SIG-M5 treated with dmso at 0.1 percent for 504 hours (cell line): ENCODE data around the gene POM121.
"Not testable (repeated sequence)": the region's sequence is repeated elsewhere in the genome, so short reads cannot be mapped to it uniquely, and the experiment has no call there.

Source experiments
- DNase-seq: peaks from one replicate; lab custom pipeline; 2025; ENCODE audit not compliant: unreplicated experiment; lab: John Stamatoyannopoulos, UW

The POM121 gene

DNA sequence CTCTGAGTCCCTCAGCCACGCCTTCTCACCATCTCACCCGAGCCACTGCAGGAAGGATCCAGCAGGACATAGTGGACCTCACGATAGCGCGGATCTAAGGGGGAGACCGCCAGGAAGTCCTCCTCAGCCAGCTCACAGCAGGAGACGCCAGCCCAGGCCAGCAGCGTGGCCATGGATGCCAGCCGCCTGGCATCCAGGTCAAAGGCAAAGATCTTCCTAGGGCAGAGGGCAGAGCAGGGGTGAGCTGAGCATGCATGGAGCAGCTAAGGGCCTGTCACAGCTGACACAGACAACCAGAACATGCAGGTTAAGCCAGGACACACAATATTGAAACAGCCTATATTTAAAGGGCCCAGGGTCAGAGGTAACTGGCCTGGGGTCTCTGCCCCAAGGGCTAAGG, 24.4 kb downstream of the POM121 start:
- not testable (repeated sequence) for DNase-seq

- not testable (repeated sequence) for DNase-seq
Measured at GRCh38 chr7:72949686-72950085, 24.8 kb downstream of the POM121 start.

- not testable (repeated sequence) for DNase-seq
Measured at GRCh38 chr7:72950432-72950831, 25.5 kb downstream of the POM121 start.

DNA sequence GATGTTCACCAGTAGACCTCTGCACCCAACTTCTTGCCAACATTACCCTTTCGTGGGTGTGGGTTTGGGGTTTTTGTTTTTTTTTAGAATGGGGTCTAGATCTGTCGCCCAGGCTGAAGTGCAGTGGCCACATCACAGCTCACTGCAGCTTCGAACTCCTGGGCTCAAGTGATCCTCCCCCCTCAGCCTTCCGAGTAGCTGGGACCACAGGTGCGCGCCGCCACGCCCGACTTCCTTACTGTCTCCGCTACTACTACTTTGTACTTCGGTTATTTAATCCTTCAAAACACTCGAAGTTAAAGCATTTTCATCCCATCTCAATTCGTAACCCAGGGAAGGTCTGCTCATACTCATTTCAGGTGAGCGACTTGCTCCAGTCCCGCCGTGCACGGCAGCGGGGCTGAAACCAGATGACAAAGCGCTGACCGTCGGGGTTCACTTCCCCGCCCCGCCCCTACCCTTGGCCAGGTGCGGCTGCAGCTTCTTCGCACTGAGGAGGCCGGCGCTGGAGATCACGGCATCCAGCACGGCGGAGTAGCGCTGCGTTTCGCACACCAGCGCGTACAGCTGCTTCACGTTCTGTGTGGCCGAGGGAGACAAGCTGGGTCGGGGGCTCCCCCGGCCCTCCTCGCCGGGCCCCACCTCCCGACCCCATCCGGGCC, 29.1 kb downstream of the POM121 start:
- not testable (repeated sequence) for DNase-seq

DNA sequence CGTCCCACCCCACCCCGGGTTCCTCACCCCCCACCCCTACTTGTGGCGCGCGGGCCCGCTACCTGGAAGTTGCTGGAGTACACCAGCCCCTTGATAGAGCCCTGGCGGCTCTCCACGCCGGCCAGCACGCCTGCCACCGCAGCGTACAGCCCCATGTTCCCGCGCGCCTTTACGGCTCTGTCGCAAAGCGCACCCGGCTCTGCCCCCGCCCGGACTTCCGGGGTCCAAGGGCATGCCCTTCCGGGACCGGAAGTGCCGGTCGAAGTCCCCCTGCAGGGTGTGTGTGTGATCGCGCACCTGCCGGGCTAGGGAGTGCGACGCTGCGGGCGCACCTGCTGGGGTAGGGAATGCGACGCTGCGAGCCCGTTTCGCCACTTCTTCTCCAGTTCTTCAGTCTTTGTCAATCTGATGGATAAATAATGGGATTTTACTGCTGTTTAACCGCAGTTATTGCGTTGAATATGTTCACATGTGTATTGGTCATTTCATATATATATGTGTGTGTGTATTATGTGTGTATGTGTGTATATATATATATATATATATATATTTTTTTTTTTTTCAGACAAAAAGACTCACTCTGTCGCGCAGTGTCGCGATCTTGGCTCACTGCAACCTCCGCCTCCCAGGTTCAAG, 29.8 kb downstream of the POM121 start:
- not testable (repeated sequence) for DNase-seq

DNA sequence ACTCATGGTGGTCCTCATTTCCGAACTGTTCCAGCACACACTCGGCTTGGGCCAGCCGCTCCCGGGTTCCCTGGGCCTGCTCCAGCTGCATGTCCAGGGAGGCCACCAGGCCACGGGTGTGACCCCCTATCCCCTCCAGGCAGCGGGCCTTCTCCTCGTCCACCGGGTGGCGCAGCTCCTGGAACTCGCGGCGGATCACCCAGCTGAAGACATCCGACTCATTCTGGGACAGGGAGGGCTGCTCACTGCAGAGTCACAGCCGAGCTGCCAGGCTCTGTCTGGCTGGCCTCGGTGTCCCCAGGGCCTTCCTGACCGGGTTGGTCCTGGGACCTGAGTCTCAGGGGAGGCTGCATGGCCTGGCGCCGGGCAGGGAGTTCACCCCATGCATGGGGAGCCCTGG, 35.1 kb downstream of the POM121 start:
- not testable (repeated sequence) for DNase-seq

GRCh38 chr7:72960626-72961345, 35.9 kb downstream of the POM121 start:
- not testable (repeated sequence) for DNase-seq

DNA sequence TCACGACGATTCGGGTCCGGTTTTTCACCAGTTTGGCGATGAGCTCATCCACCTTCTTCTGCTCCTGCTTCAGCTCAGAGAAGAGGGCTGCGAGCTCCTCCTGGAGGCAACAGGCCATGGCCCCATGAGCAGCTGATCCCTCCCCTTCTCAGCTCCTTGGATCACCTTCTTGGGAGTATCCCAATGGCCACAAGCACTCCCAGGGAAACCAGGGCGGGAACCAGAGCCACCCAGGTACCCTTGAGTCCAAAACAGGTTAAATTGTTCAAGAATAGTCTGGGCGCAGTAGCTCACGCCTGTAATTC, 36.4 kb downstream of the POM121 start:
- not testable (repeated sequence) for DNase-seq

DNA sequence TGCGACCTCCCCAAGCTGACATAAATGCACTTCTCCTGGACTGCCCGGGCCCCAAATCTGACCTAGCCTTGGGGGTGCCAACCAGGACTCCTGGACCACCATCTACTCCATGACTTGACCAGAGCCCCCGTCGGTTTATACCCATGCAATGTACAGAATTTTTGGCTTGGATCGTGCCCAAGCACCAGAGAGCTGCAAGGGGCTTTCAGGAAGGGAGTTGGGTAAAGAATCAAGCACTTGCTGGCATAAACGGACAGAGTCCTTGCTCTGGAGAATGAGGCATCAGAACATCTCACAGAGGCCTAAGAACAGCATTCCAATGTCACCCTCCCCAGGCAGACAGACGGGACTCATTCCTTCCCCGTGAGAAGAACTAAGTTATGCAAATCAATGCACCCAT, 38.2 kb downstream of the POM121 start:
- DNase-seq, result not testable (repeated sequence)

DNA sequence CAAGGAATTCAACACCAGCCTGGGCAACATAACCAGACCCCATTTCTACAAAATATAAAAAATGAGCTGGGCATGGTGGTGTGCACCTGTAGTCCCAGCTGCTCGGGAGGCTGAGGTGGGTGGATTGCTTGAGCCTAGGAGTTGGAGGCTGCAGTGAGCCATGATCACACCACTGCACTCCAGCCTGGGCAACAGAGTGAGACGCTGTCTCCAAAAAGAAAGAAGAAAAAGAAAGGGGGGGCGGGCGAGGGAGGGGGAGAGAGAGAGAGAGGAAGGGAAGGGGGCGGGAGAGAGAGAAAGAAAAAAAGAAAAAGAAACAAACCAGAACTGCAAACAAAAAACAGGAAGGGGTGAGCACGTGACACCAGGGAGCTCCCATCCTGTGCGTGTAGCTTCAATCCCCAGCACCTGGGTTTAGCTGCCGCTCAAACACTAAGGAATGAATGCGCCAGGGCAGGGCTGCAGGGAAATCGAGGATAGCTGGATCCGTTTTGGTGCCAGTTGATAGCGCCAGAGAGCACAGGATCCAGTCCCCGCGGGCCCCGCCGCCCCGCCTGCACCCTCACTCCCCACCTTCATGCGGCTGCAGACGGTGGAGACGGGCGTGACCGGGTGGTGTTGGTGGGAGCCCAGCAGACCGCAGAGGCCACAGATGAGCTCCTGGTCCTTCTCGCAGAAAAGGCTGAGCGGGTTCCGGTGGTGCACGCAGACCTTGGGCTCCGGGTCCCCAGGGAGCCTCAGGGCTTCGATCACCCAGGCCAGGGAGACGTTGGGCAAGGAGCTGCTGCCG, 40.5 kb downstream of the POM121 start:
- not testable (repeated sequence) for DNase-seq

GRCh38 chr7:72966892-72967291, 42.0 kb downstream of the POM121 start:
- not testable (repeated sequence) for DNase-seq

GRCh38 chr7:72968980-72969516, 44.2 kb downstream of the POM121 start, which contains the start of gene TRIM74:
Gene TRIM74 (minus strand): TSS chr7:72969466. CDS start chr7:72966157, 3,309 bp downstream.
- not testable (repeated sequence) for DNase-seq

DNA sequence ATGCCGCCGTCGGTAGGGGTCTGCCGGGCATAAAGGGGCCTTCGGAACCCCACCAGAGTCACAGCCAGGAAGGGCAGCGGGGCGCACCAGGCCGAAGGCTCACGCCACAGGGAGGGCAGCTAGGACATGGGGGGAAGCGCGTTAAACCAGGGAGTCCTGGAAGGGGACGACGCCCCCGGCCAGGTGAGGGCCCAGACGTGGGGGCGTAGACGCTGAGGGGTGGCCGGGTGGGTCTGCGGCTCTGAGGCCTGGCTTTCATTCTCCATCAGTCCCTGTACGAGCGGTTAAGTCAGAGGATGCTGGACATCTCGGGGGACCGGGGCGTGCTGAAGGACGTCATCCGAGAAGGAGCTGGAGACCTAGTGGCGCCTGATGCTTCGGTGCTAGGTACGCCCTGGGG, 44.8 kb downstream of the POM121 start:
- DNase-seq, result not testable (repeated sequence)

DNA sequence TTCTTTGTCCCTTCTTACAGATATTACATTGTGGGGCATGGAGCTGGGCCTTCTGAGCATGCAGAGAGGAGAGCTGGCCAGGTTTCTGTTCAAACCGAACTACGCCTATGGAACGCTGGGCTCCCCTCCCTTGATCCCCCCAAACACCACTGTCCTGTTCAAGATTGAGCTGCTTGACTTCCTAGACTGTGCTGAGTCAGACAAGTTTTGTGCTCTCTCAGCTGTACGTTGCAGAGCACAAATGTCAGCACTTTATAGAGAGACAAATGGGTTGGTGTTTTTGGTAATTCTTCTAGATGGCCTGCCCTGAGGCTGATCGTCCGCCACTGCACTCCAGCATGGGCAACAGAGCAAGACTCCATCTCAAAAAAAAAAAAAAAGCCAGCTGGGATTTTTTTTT, 46.6 kb downstream of the POM121 start:
- DNase-seq, result not testable (repeated sequence)

DNA sequence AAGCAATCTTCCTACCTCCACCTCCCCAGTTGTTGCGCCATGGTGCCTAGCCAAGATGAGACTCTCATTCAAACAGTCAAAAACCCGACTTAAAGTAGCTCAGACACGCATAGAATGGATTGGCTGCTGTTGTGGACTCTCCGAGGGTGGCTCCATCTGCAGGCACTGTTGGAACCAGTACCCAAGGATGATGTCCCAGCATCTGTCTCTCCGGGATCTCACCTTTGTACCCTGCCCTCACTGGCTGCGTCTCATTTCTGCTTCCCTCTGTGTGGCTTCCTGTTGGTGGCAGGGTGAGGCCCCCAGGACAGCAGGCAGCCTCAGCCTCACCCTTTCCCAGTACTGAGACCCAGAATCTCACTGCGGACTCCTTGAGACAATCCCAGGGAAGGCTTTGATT, 49.9 kb downstream of the POM121 start:
- DNase-seq, result not testable (repeated sequence)

GRCh38 chr7:72975656-72976286, 50.9 kb downstream of the POM121 start:
- not testable (repeated sequence) for DNase-seq

DNA sequence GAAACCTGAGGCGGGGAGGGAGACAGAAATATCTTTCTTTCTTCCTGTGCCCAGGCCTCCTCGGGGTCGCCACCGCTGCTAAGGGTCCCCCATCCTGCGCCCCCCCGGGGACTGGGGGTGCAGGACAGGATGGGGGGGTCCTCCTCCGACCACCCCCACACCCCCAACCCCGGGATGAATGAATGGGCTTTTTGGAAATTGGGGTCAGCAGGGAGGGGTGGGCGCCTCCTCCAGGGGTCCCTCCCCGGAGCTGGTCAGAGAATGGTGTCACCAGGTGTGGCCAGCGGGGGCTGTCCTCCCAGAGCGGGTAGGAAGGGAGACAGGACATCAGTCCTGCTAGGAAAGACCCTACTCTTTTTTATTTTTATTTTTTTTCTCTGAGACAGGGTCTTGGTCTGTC, 51.5 kb downstream of the POM121 start:
- DNase-seq, result not testable (repeated sequence)

DNA sequence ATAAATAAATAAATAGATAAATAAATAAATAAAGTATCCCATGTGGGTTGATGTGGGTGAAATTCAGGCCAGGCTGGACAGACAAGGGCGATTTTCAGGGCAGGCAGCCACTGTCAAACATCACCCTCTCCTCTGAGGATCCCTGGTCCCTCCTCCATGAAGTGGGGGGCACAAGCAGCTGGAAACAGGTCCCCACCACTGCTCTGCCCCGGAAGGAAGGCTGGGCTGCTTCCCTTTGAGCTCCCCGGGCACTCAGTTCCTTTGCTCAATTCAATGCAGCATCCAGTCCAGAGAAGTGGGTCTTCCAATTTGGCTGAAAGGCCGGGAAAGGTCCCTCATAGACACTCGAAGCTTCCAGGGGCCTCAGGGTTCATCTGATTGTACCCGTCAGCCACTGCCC, 55.5 kb downstream of the POM121 start:
- not testable (repeated sequence) for DNase-seq

- DNase-seq, result not testable (repeated sequence)
Measured at GRCh38 chr7:72982084-72982483, 57.2 kb downstream of the POM121 start.

- not testable (repeated sequence) for DNase-seq
Measured at GRCh38 chr7:72990146-72990913, 65.4 kb downstream of the POM121 start.
